Lower lobe of right lung (tissue), 2 donors: Measurements from ENCODE around the gene FGGY. TPM values are rescaled to one million over a fixed set of nuclear protein-coding genes. Genes with fewer than 3 reads are reported as not detected.
A peak's percentile ranks its signal among the peaks of the same experiment; 100 is the strongest.

Experiments used
- ATAC-seq, 2 donors: fragments of 200-7000 bp; cut with Tn5 transposase; one replicate each; pipeline ENCODE4 v1.9.1; 2020 to 2022; ENCODE audit warnings: mild to moderate bottlenecking in 2 of 2, moderate library complexity in 2 of 2
- DNase-seq: peaks from one replicate; pipeline ENCODE4 v3.0.0-alpha.2; 2020
- H3K27ac ChIP-seq: fragments of 200-600 bp; one replicate; pipeline ENCODE4 v1.8.0; 2022
- H3K27me3 ChIP-seq: fragments of 200-600 bp; one replicate; pipeline ENCODE4 v1.8.0; 2022; ENCODE audit warnings: low read depth
- H3K36me3 ChIP-seq: fragments of 200-600 bp; one replicate; pipeline ENCODE4 v1.8.0; 2022; ENCODE audit warnings: mild to moderate bottlenecking
- H3K4me1 ChIP-seq: fragments of 200-600 bp; one replicate; pipeline ENCODE4 v1.8.0; 2022
- H3K4me3 ChIP-seq: fragments of 200-600 bp; one replicate; pipeline ENCODE4 v1.8.0; 2022; ENCODE audit warnings: mild to moderate bottlenecking
- H3K9me3 ChIP-seq: fragments of 200-600 bp; one replicate; pipeline ENCODE4 v1.8.0; 2022
- CTCF ChIP-seq: fragments of 200-600 bp; IDR thresholded peaks from one replicate; pipeline ENCODE4 v1.8.0; 2022; ENCODE audit warnings: antibody characterized with exemption, mild to moderate bottlenecking
- intact Hi-C: fragments of 100-400 bp; cut with DNase I; formaldehyde crosslinking; loops from one replicate; pipeline ENCODE4 v1.11.0; 2022
- total RNA-seq: library from RNA; stranded (reverse); fragmentation: NEBNext Ultra II Directional; extraction: Animal tissue kit (Norgen Biotek cat#: 25700); gene quantifications from one replicate; pipeline ENCODE4 v1.2.1, GENCODE V29; 2021
- donor health status: DM: no; HTN: yes; CAD: no; lungs with severe emphysema.

Gene FGGY
- total RNA-seq, 1 donor from 2014 or later, result 31.4 TPM

GRCh38 chr1:59417406-59417805, 120.5 kb downstream of the FGGY start:
- Histone ChIP-seq H3K36me3 (no peaks in the 10 kb centered on the region), H3K4me3 (no peak overlapping the region), H3K27me3 (no peaks in the 10 kb centered on the region), H3K27ac (no peak overlapping the region), H3K4me1 (peaks cover 5% of the 10 kb centered on the region), H3K9me3 (no peaks in the 10 kb centered on the region)
- DNase-seq, result no peak
- intact Hi-C loops, result no loop called here
- TF ChIP-seq CTCF, result no peak
- ATAC-seq, result no peak

- intact Hi-C loops, result no loop called here
- no peaks in the 10 kb centered on the region for H3K27me3 ChIP-seq
- no peak for TF ChIP-seq CTCF
- H3K4me1 ChIP-seq, result peaks cover 17% of the 10 kb centered on the region
- no peaks in the 10 kb centered on the region for H3K9me3 ChIP-seq
- H3K36me3 ChIP-seq, result no peaks in the 10 kb centered on the region
- no peak overlapping the region for H3K4me3 ChIP-seq
- no peak for DNase-seq
- H3K27ac ChIP-seq, result no peak overlapping the region
- ATAC-seq, result no peak
Observed at GRCh38 chr1:59418363-59419144, 121.7 kb downstream of the FGGY start.

- Histone ChIP-seq H3K9me3 (no peaks in the 10 kb centered on the region), H3K4me1 (peaks cover 21% of the 10 kb centered on the region), H3K27ac (no peak overlapping the region), H3K4me3 (no peak overlapping the region), H3K27me3 (no peaks in the 10 kb centered on the region), H3K36me3 (no peaks in the 10 kb centered on the region)
- no peak for ATAC-seq
- no peak for TF ChIP-seq CTCF
- DNase-seq, result no peak
- intact Hi-C loops, result no loop called here
Observed at GRCh38 chr1:59419361-59420140, 122.7 kb downstream of the FGGY start.

GRCh38 chr1:59421232-59421920, 124.5 kb downstream of the FGGY start:
- no peak for ATAC-seq
- no peak for DNase-seq
- Histone ChIP-seq H3K4me3 (no peak overlapping the region), H3K27ac (no peak overlapping the region), H3K9me3 (no peaks in the 10 kb centered on the region), H3K36me3 (no peaks in the 10 kb centered on the region), H3K27me3 (no peaks in the 10 kb centered on the region), H3K4me1 (peaks cover 21% of the 10 kb centered on the region)
- intact Hi-C loops, result no loop called here
- TF ChIP-seq CTCF, result no peak

- peak; percentile 70 for DNase-seq
- ATAC-seq, result peak; percentile 75 to 88
- peaks cover 21% of the 10 kb centered on the region for H3K4me1 ChIP-seq
- no peak overlapping the region for H3K4me3 ChIP-seq
- no peaks in the 10 kb centered on the region for H3K9me3 ChIP-seq
- H3K36me3 ChIP-seq, result no peaks in the 10 kb centered on the region
- no peak for TF ChIP-seq CTCF
- H3K27ac ChIP-seq, result peak overlapping the region; percentile 56
- intact Hi-C loops, result no loop called here
- no peaks in the 10 kb centered on the region for H3K27me3 ChIP-seq
Observed at GRCh38 chr1:59422921-59423575, 126.2 kb downstream of the FGGY start.
